Adrenal gland (tissue), 12 donors: ENCODE results near the gene FKBP1B. TPM values are rescaled to one million over a fixed set of nuclear protein-coding genes. Genes with fewer than 3 reads are reported as not detected.
"Not testable (repeated sequence)": the region's sequence is repeated elsewhere in the genome, so short reads cannot be mapped to it uniquely, and the experiment has no call there.

Experiments
- DNase-seq, 7 donors: peaks; one replicate each; pipeline ENCODE4 v3.0.0-alpha.2; 2019 to 2020
- H3K27ac ChIP-seq, 5 donors: fragments of 200-600 bp; sonication (generic) in 4 of 5; 1 replicate in 3 of 5; 2 replicates in 2 of 5; pipeline versions ENCODE4 v1.5.1 to v1.8.0; 2016 to 2020; ENCODE audit warnings: mild to moderate bottlenecking in 1 of 5
- H3K27me3 ChIP-seq: fragments of 200-600 bp; 2 replicates; pipeline ENCODE4 v1.8.0; 2021
- H3K36me3 ChIP-seq, 2 donors: fragments of 200-600 bp; replicated peaks in 1 of 2; 1 replicate in 1 of 2; 2 replicates in 1 of 2; pipeline versions ENCODE4 v1.5.1 to v1.8.0; 2018 to 2022
- H3K4me1 ChIP-seq, 2 donors: fragments of 200-600 bp; replicated peaks in 1 of 2; 1 replicate in 1 of 2; 2 replicates in 1 of 2; pipeline versions ENCODE4 v1.5.1 to v1.8.0; 2018 to 2021
- H3K4me3 ChIP-seq, 4 donors: fragments of 200-600 bp; sonication (generic) in 3 of 4; one replicate each; pipeline ENCODE4 v1.5.1; 2016 to 2018
- H3K9me3 ChIP-seq, 3 donors: fragments of 200-600 bp; sonication (generic) in 1 of 3; replicated peaks in 1 of 3; 1 replicate in 2 of 3; 2 replicates in 1 of 3; pipeline versions ENCODE4 v1.5.1 to v1.8.0; 2016 to 2021
- POLR2A ChIP-seq, 2 donors: fragments of 450-650 bp; IDR thresholded peaks; one replicate each; pipeline ENCODE4 v1.6.1; 2017; ENCODE audit warnings: antibody characterized with exemption in 2 of 2, mild to moderate bottlenecking in 2 of 2, moderate library complexity in 1 of 2
- WGBS, 4 donors: extraction: QIAGEN DNeasy Blood & Tissue Kit in 2 of 4; methylation state at CpG; one replicate each; pipeline versions ENCODE4 v1.1.5 to v1.1.7; 2013 to 2017; 5-methylcytosine and 5-hydroxymethylcytosine counted together
- intact Hi-C, 2 donors: fragments of 100-400 bp; cut with DNase I; formaldehyde crosslinking; loops; one replicate each; pipeline versions ENCODE4 v1.14.1 to v1.15.0; 2022 to 2023
- polyA plus RNA-seq, 3 donors: library from polyadenylated mRNA; stranded (reverse); fragments of 200-250 nt in 2 of 3; fragments of 350-450 nt in 1 of 3; fragmentation: Illumina TruSeq in 1 of 3; extraction: RNeasy Lipid Tissue Mini Kit (QIAGEN cat#74804) in 1 of 3; gene quantifications; one replicate each; pipeline ENCODE4 v1.2.3, GENCODE V29; 2013 to 2014
- total RNA-seq, 9 donors: library from RNA; depleted of rRNA in 4 of 9; stranded (reverse); fragments of >200 nt in 4 of 9; fragments of 120-200 nt in 1 of 9; fragmentation: NEBNext Ultra II Directional in 1 of 9; extraction: Animal tissue kit (Norgen Biotek cat#: 25700) in 1 of 9; gene quantifications; one replicate each; pipeline versions ENCODE4 v1.1.0 to v1.2.4, GENCODE V29; 2013 to 2023
- TF ChIP-seq, protein P1 (sequence below), 6 experiments: fragments of 450-650 bp in 4 of 6; fragments of 200-600 bp in 2 of 6; sonication (generic) in 1 of 6; IDR thresholded peaks; 1 replicate in 5 of 6; 2 replicates in 1 of 6; pipeline versions ENCODE4 v1.5.1 to v1.8.0; 2016 to 2021; ENCODE audit warnings: antibody characterized with exemption in 6 of 6, mild to moderate bottlenecking in 2 of 6, moderate library complexity in 1 of 6
- donor health status: healthy with polysubstance abuse.
- donor health status: Bipolar disorder and iron deficiency.
- donor health status: DM: yes; HTN: yes; CAD: no.
- donor health status: DM: no; HTN: no; CAD: no.
- donor health status: DM: no; HTN: no; CAD: no.
- donor health status: DM: yes; HTN: yes; CAD: no.

Gene FKBP1B
- total and polyA plus RNA-seq, 12 donors, result 3.7 to 18.2 (median 6.4) TPM

DNA sequence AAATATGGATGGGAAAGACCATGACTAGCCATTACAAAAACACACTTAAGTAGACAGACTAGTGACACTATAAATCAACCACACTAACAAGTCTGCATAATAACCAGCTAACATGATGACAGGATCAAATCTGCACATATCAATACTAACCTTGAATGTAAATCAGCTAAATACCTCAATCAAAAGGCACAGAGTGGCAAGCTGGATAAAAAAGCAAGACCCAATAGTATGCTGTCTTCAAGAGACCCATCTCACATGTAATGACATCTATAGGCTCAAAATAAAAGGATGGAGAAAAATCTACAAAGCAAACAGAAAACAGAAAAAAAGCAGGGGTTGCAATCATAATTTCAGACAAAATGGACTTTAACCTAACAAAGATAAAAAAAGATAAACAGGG, 57.2 kb downstream of the FKBP1B start:
- Histone ChIP-seq H3K36me3 (no peaks in the 10 kb centered on the region), H3K9me3 (no peaks in the 10 kb centered on the region), H3K4me1 (no peaks in the 10 kb centered on the region), H3K4me3 (no peak overlapping the region), H3K27ac (no peak overlapping the region), H3K27me3 (no peaks in the 10 kb centered on the region)
- TF ChIP-seq, protein P1, sequence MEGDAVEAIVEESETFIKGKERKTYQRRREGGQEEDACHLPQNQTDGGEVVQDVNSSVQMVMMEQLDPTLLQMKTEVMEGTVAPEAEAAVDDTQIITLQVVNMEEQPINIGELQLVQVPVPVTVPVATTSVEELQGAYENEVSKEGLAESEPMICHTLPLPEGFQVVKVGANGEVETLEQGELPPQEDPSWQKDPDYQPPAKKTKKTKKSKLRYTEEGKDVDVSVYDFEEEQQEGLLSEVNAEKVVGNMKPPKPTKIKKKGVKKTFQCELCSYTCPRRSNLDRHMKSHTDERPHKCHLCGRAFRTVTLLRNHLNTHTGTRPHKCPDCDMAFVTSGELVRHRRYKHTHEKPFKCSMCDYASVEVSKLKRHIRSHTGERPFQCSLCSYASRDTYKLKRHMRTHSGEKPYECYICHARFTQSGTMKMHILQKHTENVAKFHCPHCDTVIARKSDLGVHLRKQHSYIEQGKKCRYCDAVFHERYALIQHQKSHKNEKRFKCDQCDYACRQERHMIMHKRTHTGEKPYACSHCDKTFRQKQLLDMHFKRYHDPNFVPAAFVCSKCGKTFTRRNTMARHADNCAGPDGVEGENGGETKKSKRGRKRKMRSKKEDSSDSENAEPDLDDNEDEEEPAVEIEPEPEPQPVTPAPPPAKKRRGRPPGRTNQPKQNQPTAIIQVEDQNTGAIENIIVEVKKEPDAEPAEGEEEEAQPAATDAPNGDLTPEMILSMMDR (IDR thresholded peaks at IDR 0.05), result no peak
- no peak for TF ChIP-seq POLR2A (IDR thresholded peaks at IDR 0.05)
- intact Hi-C loops, result no loop called here
- DNase-seq, result no peak

DNA sequence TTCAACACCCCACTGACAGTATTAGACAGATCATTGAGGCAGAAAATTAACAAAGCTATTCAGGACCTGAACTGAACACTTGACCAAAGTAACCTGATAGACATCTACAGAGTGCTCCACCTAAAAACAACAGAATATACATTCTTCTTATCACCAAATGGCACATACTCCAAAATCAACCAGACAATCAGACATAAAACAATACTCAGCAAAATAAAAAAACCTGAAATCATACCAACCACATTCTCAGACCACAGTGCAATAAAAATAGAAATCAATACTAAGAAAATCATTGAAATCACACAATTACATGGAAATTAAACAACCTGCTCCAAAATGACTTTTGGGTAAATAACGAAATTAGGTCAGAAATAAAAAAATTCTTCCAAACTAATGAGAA, 57.8 kb downstream of the FKBP1B start:
- Histone ChIP-seq H3K4me3 (no peak overlapping the region), H3K9me3 (no peaks in the 10 kb centered on the region), H3K27ac (no peak overlapping the region), H3K27me3 (no peaks in the 10 kb centered on the region), H3K4me1 (no peaks in the 10 kb centered on the region), H3K36me3 (no peaks in the 10 kb centered on the region)
- WGBS, 4 donors, result 42 to 92% (median 89%) methylated on average over 1 of the region's 1 CpG
- TF ChIP-seq, protein P1 (IDR thresholded peaks at IDR 0.05), result no peak
- TF ChIP-seq POLR2A (IDR thresholded peaks at IDR 0.05), result no peak
- intact Hi-C loops, result no loop called here
- DNase-seq, result no peak

DNA sequence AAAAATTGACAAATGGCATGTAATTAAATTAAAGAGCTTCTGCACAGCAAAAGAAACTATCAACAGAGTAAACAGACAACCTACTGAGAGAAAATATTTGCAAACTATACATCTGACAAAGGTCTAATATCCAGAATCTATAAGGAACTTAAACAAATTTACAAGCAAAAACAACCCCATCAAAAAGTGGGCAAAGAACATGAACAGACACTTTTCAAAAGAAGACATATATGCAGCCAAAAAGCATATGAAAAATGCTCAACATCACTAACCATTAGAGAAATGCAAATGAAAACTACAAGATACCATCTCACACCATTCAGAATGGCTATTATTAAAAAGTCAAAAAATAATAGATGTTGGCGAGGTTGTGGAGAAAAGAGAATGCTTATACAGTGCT, 59.9 kb downstream of the FKBP1B start:
- H3K36me3 ChIP-seq, H3K27me3 ChIP-seq, H3K4me3 ChIP-seq, H3K4me1 ChIP-seq, DNase-seq, H3K9me3 ChIP-seq, intact Hi-C loops, H3K27ac ChIP-seq: not testable (repeated sequence)
- 100% methylated on average over 1 of the region's 1 CpG for WGBS, 4 donors

DNA sequence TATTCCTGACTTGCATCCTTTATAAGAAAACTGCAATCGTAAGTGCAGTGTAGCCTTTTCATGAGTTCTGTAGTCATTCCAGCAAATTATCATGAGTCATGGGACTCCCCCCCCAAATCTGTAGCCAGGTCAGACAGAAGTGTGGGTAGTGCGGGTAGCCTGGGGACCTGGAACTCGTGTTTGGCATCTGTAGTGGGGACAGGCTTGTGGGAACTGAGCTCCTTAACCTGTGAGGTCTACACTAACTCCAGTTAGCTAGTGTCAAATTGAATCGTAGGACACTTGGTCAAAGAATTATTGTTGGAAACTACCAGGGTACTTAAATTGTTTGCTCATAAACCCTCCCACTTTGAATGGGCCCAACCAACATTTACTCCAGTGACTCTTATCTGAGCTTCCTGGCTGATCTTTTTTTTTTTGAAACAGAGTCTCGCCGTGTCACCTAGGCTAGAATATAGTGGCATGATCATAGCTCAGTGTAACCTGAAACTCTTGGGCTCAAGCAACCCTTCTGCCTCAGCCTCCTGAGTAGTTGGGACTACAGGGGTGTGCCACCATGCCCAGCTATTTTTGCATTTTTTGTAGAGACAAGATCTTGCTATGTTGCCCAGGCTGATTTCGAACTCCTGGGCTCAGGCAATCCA, 61.2 kb downstream of the FKBP1B start:
- Histone ChIP-seq H3K27me3 (no peaks in the 10 kb centered on the region), H3K27ac (no peak overlapping the region), H3K36me3 (no peaks in the 10 kb centered on the region), H3K9me3 (no peaks in the 10 kb centered on the region), H3K4me1 (no peaks in the 10 kb centered on the region), H3K4me3 (no peak overlapping the region)
- no peak for TF ChIP-seq POLR2A (IDR thresholded peaks at IDR 0.05)
- TF ChIP-seq, protein P1 (IDR thresholded peaks at IDR 0.05), result no peak
- intact Hi-C loops, result no loop called here
- WGBS, 4 donors, result 86 to 98% (median 91%) methylated on average over 5 to 7 of the region's 7 CpGs
- DNase-seq, result no peak

DNA sequence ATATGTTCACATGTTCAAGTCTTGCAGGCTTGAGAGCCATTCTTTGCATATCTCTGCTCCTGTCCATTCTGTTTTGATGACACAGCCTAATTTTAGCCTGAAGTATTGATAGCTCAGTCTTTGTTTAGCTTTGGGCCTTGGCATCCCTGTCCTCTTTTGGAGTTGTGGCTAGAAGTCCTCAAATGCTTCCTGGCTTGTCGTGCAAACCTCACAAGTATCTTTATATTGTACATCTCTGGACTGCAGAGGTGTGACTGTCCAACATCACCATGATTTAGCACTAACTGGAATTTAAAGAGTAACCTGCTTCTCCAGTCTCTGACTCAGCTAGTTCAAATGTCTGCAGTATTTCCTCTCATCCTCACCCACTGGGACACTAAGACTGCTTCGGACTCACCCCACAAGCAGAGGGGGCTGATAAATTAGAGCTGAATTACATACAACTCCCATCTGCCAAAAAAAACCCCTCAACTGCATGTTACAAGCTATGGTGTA, 61.9 kb downstream of the FKBP1B start:
- 63 to 71% (median 70%) methylated on average over 2 of the region's 2 CpGs for WGBS, 4 donors
- no peak overlapping the region for H3K27ac ChIP-seq
- no peak overlapping the region for H3K4me3 ChIP-seq
- no peaks in the 10 kb centered on the region for H3K27me3 ChIP-seq
- no peaks in the 10 kb centered on the region for H3K4me1 ChIP-seq
- TF ChIP-seq, protein P1 (IDR thresholded peaks at IDR 0.05), result no peak
- TF ChIP-seq POLR2A (IDR thresholded peaks at IDR 0.05), result no peak
- DNase-seq, result no peak
- H3K9me3 ChIP-seq, result no peaks in the 10 kb centered on the region
- H3K36me3 ChIP-seq, result no peaks in the 10 kb centered on the region
- intact Hi-C loops, result no loop called here
